GM13976 (cell line): Measurements from ENCODE around the gene PDK4.
"Not testable (repeated sequence)": the region's sequence is repeated elsewhere in the genome, so short reads cannot be mapped to it uniquely, and the experiment has no call there.

ENCODE experiments used
- DNase-seq: peaks from one replicate; pipeline ENCODE4 v3.0.0; 2012; ENCODE audit warnings: low spot score
- in situ Hi-C: fragments of 300-500 bp; cut with MboI; formaldehyde crosslinking; loops from one replicate; pipeline ENCODE4 v1.12.0; 2022; ENCODE audit warnings: low sequenced_read_pairs, mixed read lengths, inconsistent platforms; ENCODE audit not compliant: unreplicated experiment
- TF ChIP-seq, protein P1 (sequence below): IDR thresholded peaks from 2 replicates; pipeline ENCODE4 v1.5.1; 2012; ENCODE audit warnings: borderline replicate concordance, mild to moderate bottlenecking; ENCODE audit not compliant: insufficient read depth; ENCODE audit errors: extremely low read depth, missing control alignments, control extremely low read depth

PDK4 gene

DNA sequence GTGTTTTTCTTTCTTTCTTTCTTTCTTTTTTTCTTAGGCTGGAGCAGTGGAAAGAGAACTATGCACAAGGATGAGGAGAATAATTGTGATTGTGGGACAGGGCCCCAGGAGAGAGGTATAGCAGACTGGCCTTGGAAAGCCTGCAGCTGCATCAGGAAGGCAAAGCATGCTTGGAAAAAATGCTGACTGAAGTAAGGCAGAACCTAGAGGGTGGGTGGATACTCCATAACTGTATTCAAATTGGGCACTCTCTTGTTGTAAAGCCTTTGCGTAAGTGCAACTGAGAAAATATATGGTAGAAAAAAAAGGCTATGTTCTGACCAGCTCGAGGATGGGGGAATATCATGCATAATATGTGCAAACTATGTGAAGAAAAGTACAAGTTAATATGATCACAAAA, 39.5 kb downstream of the PDK4 start:
- TF ChIP-seq, protein P1, sequence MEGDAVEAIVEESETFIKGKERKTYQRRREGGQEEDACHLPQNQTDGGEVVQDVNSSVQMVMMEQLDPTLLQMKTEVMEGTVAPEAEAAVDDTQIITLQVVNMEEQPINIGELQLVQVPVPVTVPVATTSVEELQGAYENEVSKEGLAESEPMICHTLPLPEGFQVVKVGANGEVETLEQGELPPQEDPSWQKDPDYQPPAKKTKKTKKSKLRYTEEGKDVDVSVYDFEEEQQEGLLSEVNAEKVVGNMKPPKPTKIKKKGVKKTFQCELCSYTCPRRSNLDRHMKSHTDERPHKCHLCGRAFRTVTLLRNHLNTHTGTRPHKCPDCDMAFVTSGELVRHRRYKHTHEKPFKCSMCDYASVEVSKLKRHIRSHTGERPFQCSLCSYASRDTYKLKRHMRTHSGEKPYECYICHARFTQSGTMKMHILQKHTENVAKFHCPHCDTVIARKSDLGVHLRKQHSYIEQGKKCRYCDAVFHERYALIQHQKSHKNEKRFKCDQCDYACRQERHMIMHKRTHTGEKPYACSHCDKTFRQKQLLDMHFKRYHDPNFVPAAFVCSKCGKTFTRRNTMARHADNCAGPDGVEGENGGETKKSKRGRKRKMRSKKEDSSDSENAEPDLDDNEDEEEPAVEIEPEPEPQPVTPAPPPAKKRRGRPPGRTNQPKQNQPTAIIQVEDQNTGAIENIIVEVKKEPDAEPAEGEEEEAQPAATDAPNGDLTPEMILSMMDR, result no peak
- in situ Hi-C loops, result no loop called here
- DNase-seq, result no peak

DNA sequence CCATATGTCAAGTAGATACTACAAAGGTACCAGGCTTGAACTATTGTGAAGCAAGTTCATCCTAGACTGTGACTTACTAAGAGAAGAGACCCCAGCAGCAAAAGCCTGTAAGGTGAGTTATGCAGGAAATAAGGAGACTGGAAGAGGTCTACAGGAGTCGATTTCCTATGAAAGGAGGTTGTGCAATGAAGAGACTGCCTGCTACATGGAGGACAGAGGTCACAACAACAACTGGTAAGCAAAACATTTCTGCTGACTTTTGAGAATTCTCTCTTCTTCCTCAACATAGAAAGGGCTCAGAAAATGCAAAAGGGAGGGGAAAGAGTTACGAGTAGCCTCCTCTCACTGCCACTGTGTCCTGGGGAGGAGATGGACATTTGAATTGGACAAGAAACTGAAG, 42.4 kb downstream of the PDK4 start:
- DNase-seq, result no peak
- in situ Hi-C loops, result no loop called here
- TF ChIP-seq, protein P1, result no peak

DNA sequence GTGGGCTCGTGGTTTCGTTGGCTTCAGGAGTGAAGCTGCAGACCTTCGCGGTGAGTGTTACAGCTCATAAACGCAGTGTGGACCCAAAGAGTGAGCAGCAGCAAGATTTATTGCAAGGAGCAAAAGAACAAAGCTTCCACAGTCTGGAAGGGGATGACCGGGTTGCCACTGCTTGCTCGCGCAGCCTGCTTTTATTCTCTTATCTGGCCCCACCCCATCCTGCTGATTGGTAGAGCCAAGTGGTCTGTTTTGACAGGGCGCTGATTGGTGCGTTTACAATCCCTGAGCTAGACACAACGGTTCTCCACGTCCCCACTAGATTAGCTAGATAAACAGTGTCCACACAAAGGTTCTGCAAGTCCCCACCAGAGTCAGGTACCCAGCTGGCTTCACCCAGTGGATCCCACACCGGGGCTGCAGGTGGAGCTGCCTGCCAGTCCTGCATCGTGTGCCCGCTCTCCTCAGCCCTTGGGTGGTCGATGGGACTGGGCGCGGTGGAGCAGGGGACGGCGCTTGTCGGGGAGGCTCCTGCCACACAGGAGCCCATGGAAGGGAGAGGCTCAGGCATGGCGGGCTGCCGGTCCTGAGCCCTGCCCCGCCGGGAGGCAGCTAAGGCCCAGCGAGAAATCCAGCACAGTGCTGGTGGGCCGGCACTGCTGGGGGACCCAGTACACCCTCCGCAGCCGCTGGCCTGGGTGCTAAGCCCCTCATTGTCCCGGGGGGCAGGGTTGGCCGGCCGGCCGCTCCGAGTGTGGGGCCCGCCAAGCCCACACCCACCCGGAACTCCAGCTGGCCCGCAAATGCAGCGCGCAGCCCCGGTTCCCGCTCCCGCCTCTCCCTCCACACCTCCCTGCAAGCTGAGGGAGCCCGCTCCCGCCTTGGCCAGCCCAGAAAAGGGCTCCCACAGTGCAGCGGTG, 44.0 kb downstream of the PDK4 start:
- DNase-seq, in situ Hi-C loops: not testable (repeated sequence)

GRCh38 chr7:95550546-95550945, 45.8 kb downstream of the PDK4 start:
- in situ Hi-C loops, result no loop called here
- TF ChIP-seq, protein P1, result no peak
- no peak for DNase-seq

GRCh38 chr7:95549818-95550529, 46.3 kb downstream of the PDK4 start:
- TF ChIP-seq, protein P1, result no peak
- peak; percentile 13 for DNase-seq
- in situ Hi-C loops, result no loop called here

- TF ChIP-seq, protein P1, result no peak
- DNase-seq, result no peak
- in situ Hi-C loops, result no loop called here
Measured at GRCh38 chr7:95547361-95548348, 48.7 kb downstream of the PDK4 start.
